ENCODE measurements around the gene ST6GALNAC4.

Gene ST6GALNAC4

DNA sequence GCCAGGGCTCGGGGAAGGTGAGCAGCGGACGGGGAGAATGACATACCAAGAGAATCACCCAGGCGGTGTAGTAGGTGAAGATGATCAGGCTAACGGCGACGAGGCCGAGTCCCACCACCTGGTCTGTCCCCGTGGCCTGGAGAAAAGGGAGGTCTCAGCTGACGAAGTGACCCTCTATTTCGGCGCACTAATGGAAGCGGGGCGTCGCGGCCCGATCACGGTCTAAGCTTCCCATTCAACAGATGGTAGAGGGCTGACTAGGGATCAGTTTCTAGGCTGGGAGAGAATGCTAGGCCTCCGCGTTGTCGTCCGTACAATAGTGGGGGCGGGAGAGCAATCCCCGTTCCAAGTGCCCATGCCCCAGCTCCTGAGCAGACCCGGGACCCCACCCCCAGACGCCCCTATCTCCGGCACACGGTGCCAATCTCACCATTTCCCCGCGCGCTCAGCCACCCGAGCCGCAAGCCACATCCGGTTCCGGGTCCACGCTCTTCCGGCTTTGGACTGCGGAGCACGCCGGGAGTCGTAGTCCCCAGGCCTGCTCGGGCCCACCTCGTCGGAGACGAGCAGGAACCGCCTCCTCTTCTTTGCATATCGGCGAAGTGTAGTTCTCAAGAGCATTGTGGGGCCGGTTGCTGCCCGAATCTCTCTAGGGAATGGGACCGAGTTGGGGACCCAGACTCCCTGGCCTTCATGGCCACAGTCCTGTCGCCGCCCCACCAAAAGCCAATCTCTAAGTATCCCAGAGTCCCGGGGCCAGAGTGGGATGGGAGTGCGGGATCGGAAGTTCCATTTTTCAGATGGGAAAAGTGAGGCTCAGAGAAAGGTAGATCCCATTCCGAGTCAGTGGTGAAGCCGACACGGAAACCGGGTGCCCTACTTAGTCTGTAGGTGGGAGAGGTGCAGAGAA, 20.8 kb upstream of the ST6GALNAC4 start, which contains the start of gene DPM2:
DPM2 (minus strand) TSS at position 467 of the 910 bp plus-strand sequence; CDS start at position 433, 34 bp downstream.
- DNase-seq (ENCODE audit: low spot score) (no peak), ATAC-seq (ENCODE audit: low read depth) (peak; percentile 92)
- TF ChIP-seq CTCF (IDR thresholded peaks at IDR 0.05; ENCODE audit: poor library complexity, severe bottlenecking), result no peak
- Histone ChIP-seq H3K9me3 (ENCODE audit: severe bottlenecking) (no peaks in the 10 kb centered on the region), H3K4me3 (ENCODE audit: severe bottlenecking) (peak within 1 kb of the TSS; percentile 62), H3K36me3 (ENCODE audit: low read depth) (no peaks in the 10 kb centered on the region), H3K27me3 (ENCODE audit: insufficient read depth, poor library complexity, severe bottlenecking) (no peaks in the 10 kb centered on the region), H3K27ac (ENCODE audit: poor library complexity, severe bottlenecking) (peak within 1 kb of the TSS; percentile 22), H3K4me1 (ENCODE audit: insufficient read depth, poor library complexity, severe bottlenecking) (peaks cover 6% of the 10 kb centered on the region)

DNA sequence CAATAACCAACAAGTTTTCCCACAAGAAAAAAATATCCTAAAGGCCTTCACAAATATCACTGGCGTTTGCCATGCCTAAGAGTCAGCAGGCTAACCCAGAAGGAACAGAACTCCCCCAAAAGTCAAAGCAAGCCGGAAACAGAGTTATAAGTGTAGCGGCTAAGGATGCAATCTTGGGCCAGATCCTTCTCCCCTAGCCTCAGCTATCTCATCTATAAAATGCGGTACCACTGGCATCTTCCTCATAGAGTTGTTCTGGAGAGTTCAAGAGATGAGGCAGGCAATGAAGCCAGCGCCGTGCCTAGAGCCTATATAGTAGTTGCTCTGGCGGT, 20.2 kb upstream of the ST6GALNAC4 start:
- Histone ChIP-seq H3K36me3 (ENCODE audit: low read depth) (no peaks in the 10 kb centered on the region), H3K27ac (ENCODE audit: poor library complexity, severe bottlenecking) (peak overlapping the region; percentile 22), H3K4me1 (ENCODE audit: insufficient read depth, poor library complexity, severe bottlenecking) (peaks cover 6% of the 10 kb centered on the region), H3K27me3 (ENCODE audit: insufficient read depth, poor library complexity, severe bottlenecking) (no peaks in the 10 kb centered on the region), H3K4me3 (ENCODE audit: severe bottlenecking) (peak overlapping the region; percentile 62), H3K9me3 (ENCODE audit: severe bottlenecking) (no peaks in the 10 kb centered on the region)
- DNase-seq (ENCODE audit: low spot score), result no peak
- no peak; the same call in 2 of the 3 replicates for ATAC-seq (ENCODE audit: low read depth)
- TF ChIP-seq CTCF (IDR thresholded peaks at IDR 0.05; ENCODE audit: poor library complexity, severe bottlenecking), result no peak

DNA sequence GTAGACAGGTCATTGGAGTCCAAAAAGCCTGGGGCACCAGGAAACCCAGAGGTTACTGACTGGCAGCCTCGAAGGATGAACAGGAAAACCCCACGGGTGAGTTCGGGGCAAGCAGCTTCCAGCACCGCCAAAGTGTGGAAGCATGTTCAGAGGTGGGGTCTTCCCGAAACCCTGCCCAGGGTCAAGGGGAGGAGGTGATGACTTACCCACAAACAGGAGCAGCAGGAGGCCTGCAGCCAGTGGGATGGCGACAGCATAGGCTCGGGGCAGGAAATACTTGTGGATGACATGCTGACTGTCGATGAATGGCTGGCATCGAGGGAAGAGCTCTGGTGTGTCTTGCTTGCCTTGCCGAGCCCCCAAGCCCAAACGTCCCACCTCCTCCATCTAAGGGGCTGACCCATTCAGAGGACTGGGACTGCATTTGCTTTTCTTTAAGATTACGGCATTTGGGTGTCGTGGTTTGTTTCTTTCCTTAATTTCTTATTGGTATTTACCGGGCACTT, 19.6 kb upstream of the ST6GALNAC4 start:
- no peaks in the 10 kb centered on the region for H3K36me3 ChIP-seq (ENCODE audit: low read depth)
- H3K27ac ChIP-seq (ENCODE audit: poor library complexity, severe bottlenecking), result no peak overlapping the region
- TF ChIP-seq CTCF (IDR thresholded peaks at IDR 0.05; ENCODE audit: poor library complexity, severe bottlenecking), result no peak
- peak overlapping the region; percentile 62 for H3K4me3 ChIP-seq (ENCODE audit: severe bottlenecking)
- no peak for ATAC-seq (ENCODE audit: low read depth)
- peaks cover 8% of the 10 kb centered on the region for H3K4me1 ChIP-seq (ENCODE audit: insufficient read depth, poor library complexity, severe bottlenecking)
- H3K9me3 ChIP-seq (ENCODE audit: severe bottlenecking), result no peaks in the 10 kb centered on the region
- no peak for DNase-seq (ENCODE audit: low spot score)
- no peaks in the 10 kb centered on the region for H3K27me3 ChIP-seq (ENCODE audit: insufficient read depth, poor library complexity, severe bottlenecking)

DNA sequence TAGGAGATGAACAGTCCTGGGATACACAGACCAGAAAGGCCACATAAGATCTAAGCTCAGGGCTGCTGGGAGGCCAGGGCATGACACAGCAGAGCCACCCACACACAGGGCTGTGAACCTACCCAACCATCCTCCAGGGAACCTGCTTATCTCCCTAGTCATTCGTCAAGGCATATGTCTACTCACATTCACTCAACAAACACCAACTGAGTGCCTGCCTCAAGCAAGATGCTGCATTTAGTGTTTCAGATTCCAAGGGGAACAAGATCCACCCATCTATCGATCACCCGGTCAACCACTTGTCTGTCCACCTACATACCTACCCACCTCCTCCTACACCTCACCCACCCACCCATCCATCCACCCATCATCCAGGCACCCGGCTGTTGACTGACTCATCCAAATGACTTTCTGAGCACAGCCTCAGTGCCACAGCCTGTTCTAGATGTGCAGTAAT, 19.0 kb upstream of the ST6GALNAC4 start:
- H3K27me3 ChIP-seq (ENCODE audit: insufficient read depth, poor library complexity, severe bottlenecking), result no peaks in the 10 kb centered on the region
- ATAC-seq (ENCODE audit: low read depth), result no peak
- no peaks in the 10 kb centered on the region for H3K36me3 ChIP-seq (ENCODE audit: low read depth)
- H3K4me1 ChIP-seq (ENCODE audit: insufficient read depth, poor library complexity, severe bottlenecking), result peaks cover 13% of the 10 kb centered on the region
- DNase-seq (ENCODE audit: low spot score), result no peak
- no peaks in the 10 kb centered on the region for H3K9me3 ChIP-seq (ENCODE audit: severe bottlenecking)
- H3K4me3 ChIP-seq (ENCODE audit: severe bottlenecking), result no peak overlapping the region
- no peak for TF ChIP-seq CTCF (IDR thresholded peaks at IDR 0.05; ENCODE audit: poor library complexity, severe bottlenecking)
- H3K27ac ChIP-seq (ENCODE audit: poor library complexity, severe bottlenecking), result no peak overlapping the region

DNA sequence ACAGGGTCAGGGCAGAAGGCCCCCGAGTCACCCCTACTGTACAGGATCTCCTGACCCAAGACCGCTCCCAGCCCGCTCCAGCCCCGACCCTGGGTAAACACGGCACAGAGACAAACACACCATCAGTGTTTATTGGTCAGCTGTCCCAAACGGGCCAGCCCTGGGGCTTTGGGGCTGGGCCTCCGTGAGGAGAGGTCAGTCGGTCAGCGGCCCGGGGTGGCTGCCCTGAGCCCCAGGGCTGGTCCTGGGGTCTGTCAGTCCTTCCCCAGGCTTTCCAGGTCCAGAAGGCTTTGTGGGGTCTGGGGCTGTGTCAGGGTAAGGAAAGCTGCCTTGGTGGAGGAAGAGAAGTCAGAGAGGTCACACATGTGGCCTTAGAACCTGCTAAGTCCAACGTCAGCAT, 18.1 kb upstream of the ST6GALNAC4 start:
- no peak overlapping the region for H3K4me3 ChIP-seq (ENCODE audit: severe bottlenecking)
- no peaks in the 10 kb centered on the region for H3K9me3 ChIP-seq (ENCODE audit: severe bottlenecking)
- no peak overlapping the region for H3K27ac ChIP-seq (ENCODE audit: poor library complexity, severe bottlenecking)
- H3K36me3 ChIP-seq (ENCODE audit: low read depth), result no peaks in the 10 kb centered on the region
- H3K27me3 ChIP-seq (ENCODE audit: insufficient read depth, poor library complexity, severe bottlenecking), result no peaks in the 10 kb centered on the region
- ATAC-seq (ENCODE audit: low read depth) (no peak), DNase-seq (ENCODE audit: low spot score) (no peak)
- H3K4me1 ChIP-seq (ENCODE audit: insufficient read depth, poor library complexity, severe bottlenecking), result peaks cover 13% of the 10 kb centered on the region
- TF ChIP-seq CTCF (IDR thresholded peaks at IDR 0.05; ENCODE audit: poor library complexity, severe bottlenecking), result no peak

Data from RWPE2 (cell line).